Erythroblast (primary cell): ENCODE data around the gene RERE.

Experiments
- GATA1 ChIP-seq: IDR thresholded peaks from 2 replicates; pipeline ENCODE4 v1.6.1; 2011; ENCODE audit warnings: low read depth, mild to moderate bottlenecking, control low read depth, low read length, moderate library complexity
- POLR2A ChIP-seq: IDR thresholded peaks from 2 replicates; pipeline ENCODE4 v1.6.1; 2011; ENCODE audit warnings: mild to moderate bottlenecking, low read length

DNA sequence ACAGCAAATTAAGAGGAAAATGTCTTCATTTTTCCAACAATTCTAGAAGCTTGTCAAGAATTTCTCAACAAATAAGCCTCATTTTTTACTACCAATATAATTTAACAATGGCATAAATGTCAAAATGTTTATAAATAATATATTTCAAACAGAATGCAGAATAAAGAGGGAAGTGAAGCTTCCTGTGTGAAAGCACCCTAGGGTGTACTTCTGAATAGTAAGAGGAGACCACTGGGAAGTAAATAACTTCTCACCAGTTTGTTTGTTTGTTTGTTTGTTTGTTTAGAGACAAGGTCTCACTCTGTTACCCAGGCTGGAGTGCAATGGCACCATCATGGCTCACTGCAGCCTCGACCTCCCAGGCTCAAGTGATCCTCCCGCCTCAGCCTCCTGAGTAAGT, 255.2 kb downstream of the RERE start:
- TF ChIP-seq POLR2A (no peak), GATA1 (no peak)
